IMR-90 (cell line): ENCODE results near the gene CEP85. TPM values are rescaled to one million over a fixed set of nuclear protein-coding genes. Genes with fewer than 3 reads are reported as not detected.

Experiments
- ATAC-seq: fragments of 200-7000 bp; cut with Tn5 transposase; 2 replicates; pipeline ENCODE4 v1.9.1; 2020; ENCODE audit warnings: low read depth, mild to moderate bottlenecking, moderate library complexity
- BruUV-seq: library from RNA; stranded (reverse); fragments of 400-500 nt; replicated peaks from 2 replicates; lab custom pipeline; 2021; lab: Mats Ljungman, UMichigan
- CTCF ChIA-PET: fragments of 300-600 bp; formaldehyde crosslinking; extraction: SDS; loops from one replicate; lab custom pipeline; 2021; ENCODE audit warnings: antibody characterized with exemption; lab: Yijun Ruan, JAX
- POLR2A ChIA-PET: fragments of 300-600 bp; sonication (Branson Sonifier 250); formaldehyde crosslinking; loops from one replicate; lab custom pipeline; 2022; ENCODE audit warnings: antibody characterized with exemption; ENCODE audit not compliant: unreplicated experiment; lab: Charles Lee
- DNase-seq: peaks from one replicate; pipeline ENCODE4 v3.0.0; 2013
- H2AFZ ChIP-seq: replicated peaks from 2 replicates; pipeline ENCODE3; 2013; ENCODE audit warnings: low read length, mild to moderate bottlenecking; ENCODE audit not compliant: poor library complexity
- H2AK5ac ChIP-seq: 2 replicates; pipeline ENCODE4 v1.6.1; 2013; ENCODE audit warnings: low read depth, low read length, inconsistent platforms
- H2AK9ac ChIP-seq: replicated peaks from 2 replicates; pipeline ENCODE3; 2013; ENCODE audit warnings: mild to moderate bottlenecking, low read depth, low read length, moderate library complexity; ENCODE audit not compliant: poor library complexity
- H2BK120ac ChIP-seq: 2 replicates; pipeline ENCODE4 v1.6.1; 2013; ENCODE audit warnings: low read depth, low read length, inconsistent platforms
- H2BK15ac ChIP-seq: 3 replicates; pipeline ENCODE4 v1.6.1; 2013; ENCODE audit warnings: low read depth, low read length, inconsistent platforms
- H2BK20ac ChIP-seq: 2 replicates; pipeline ENCODE4 v1.6.1; 2013; ENCODE audit warnings: low read depth, mild to moderate bottlenecking, inconsistent platforms, low read length, moderate library complexity
- H2BK5ac ChIP-seq: 2 replicates; pipeline ENCODE4 v1.6.1; 2013; ENCODE audit warnings: mild to moderate bottlenecking, low read depth, low read length, inconsistent platforms; ENCODE audit not compliant: poor library complexity, severe bottlenecking
- H3K14ac ChIP-seq: replicated peaks from 2 replicates; pipeline ENCODE4 v1.6.1; 2013; ENCODE audit warnings: low read depth, low read length, inconsistent platforms
- H3K18ac ChIP-seq: 2 replicates; pipeline ENCODE4 v1.6.1; 2013; ENCODE audit warnings: low read depth, low read length, control low read depth
- H3K23ac ChIP-seq: 2 replicates; pipeline ENCODE4 v1.6.1; 2013; ENCODE audit warnings: low read depth, low read length, inconsistent platforms
- H3K27ac ChIP-seq: 2 replicates; pipeline ENCODE4 v1.5.1; 2013; ENCODE audit warnings: mild to moderate bottlenecking, control low read depth, low read length; ENCODE audit not compliant: insufficient read depth
- H3K27me3 ChIP-seq: 2 replicates; pipeline ENCODE4 v1.6.1; 2013; ENCODE audit warnings: low read length; ENCODE audit not compliant: control insufficient read depth, insufficient read depth
- H3K36me3 ChIP-seq: 2 replicates; pipeline ENCODE4 v1.6.1; 2013; ENCODE audit warnings: low read length, mixed read lengths; ENCODE audit not compliant: control insufficient read depth, insufficient read depth
- H3K4ac ChIP-seq: 2 replicates; pipeline ENCODE4 v1.6.1; 2013; ENCODE audit warnings: low read depth, low read length, inconsistent platforms
- H3K4me1 ChIP-seq: 2 replicates; pipeline ENCODE4 v1.6.1; 2013; ENCODE audit warnings: low read length, mixed read lengths; ENCODE audit not compliant: control insufficient read depth, insufficient read depth
- H3K4me2 ChIP-seq: 2 replicates; pipeline ENCODE4 v1.6.1; 2013; ENCODE audit warnings: low read depth, mild to moderate bottlenecking, control low read depth, low read length, moderate library complexity
- H3K4me3 ChIP-seq: 2 replicates; pipeline ENCODE4 v1.5.1; 2013; ENCODE audit warnings: low read depth, mild to moderate bottlenecking, control low read depth, low read length, moderate library complexity; ENCODE audit not compliant: insufficient read depth
- H3K56ac ChIP-seq: 2 replicates; pipeline ENCODE4 v1.6.1; 2013; ENCODE audit warnings: low read length, inconsistent platforms; ENCODE audit not compliant: insufficient read depth; ENCODE audit errors: extremely low read depth
- H3K79me1 ChIP-seq, 2 experiments: 2 replicates each; pipeline ENCODE4 v1.6.1; 2013; ENCODE audit warnings: low read length in 2 of 2, inconsistent platforms in 1 of 2, low read depth in 1 of 2
- H3K9ac ChIP-seq: 2 replicates; pipeline ENCODE4 v1.6.1; 2013; ENCODE audit warnings: low read depth, low read length, control low read depth
- H3K9me1 ChIP-seq: 2 replicates; pipeline ENCODE4 v1.6.1; 2013; ENCODE audit warnings: low read length, inconsistent platforms; ENCODE audit not compliant: insufficient read depth
- H3K9me3 ChIP-seq: 2 replicates; pipeline ENCODE4 v1.6.1; 2013; ENCODE audit warnings: low read length; ENCODE audit not compliant: control insufficient read depth, insufficient read depth
- H4K20me1 ChIP-seq: 2 replicates; pipeline ENCODE4 v1.6.1; 2013; ENCODE audit warnings: low read length, inconsistent platforms; ENCODE audit not compliant: insufficient read depth
- H4K5ac ChIP-seq: 2 replicates; pipeline ENCODE4 v1.6.1; 2013; ENCODE audit warnings: mild to moderate bottlenecking, low read depth, low read length, control low read depth
- H4K8ac ChIP-seq, 2 experiments: 2 replicates each; pipeline ENCODE4 v1.6.1; 2013; ENCODE audit warnings: low read depth in 2 of 2, low read length in 2 of 2, control low read depth in 1 of 2, inconsistent platforms in 1 of 2
- H4K91ac ChIP-seq: 2 replicates; pipeline ENCODE4 v1.6.1; 2013; ENCODE audit warnings: low read depth, low read length, inconsistent platforms; ENCODE audit not compliant: insufficient read depth
- BHLHE40 ChIP-seq: fragments of 150-350 bp; IDR thresholded peaks from 2 replicates; pipeline ENCODE4 v1.6.1; 2016; ENCODE audit warnings: mild to moderate bottlenecking, low read depth, low read length
- MAZ ChIP-seq: IDR thresholded peaks from 2 replicates; pipeline ENCODE4 v1.6.1; 2012; ENCODE audit warnings: low read depth, mild to moderate bottlenecking, low read length, improper control_type of control experiment, moderate library complexity, borderline replicate concordance
- MXI1 ChIP-seq: IDR thresholded peaks from 2 replicates; pipeline ENCODE4 v1.6.1; 2012; ENCODE audit warnings: low read depth, mild to moderate bottlenecking, low read length, moderate library complexity, borderline replicate concordance
- NFE2L2 ChIP-seq: fragments of 150-350 bp; IDR thresholded peaks from 2 replicates; pipeline ENCODE4 v1.6.1; 2016; ENCODE audit warnings: low read depth, mild to moderate bottlenecking, low read length
- RAD21 ChIP-seq: IDR thresholded peaks from 2 replicates; pipeline ENCODE4 v1.6.1; 2012; ENCODE audit warnings: low read length, improper control_type of control experiment
- RCOR1 ChIP-seq: IDR thresholded peaks from 2 replicates; pipeline ENCODE4 v1.6.1; 2012; ENCODE audit warnings: mild to moderate bottlenecking, low read length, improper control_type of control experiment; ENCODE audit not compliant: insufficient replicate concordance
- WGBS, 2 experiments: methylation state at CpG; one replicate each; pipeline versions ENCODE4 v1.1.5 to v1.1.7; 2013; ENCODE audit warnings: missing lambda C conversion rate in 2 of 2; ENCODE audit not compliant: insufficient read length in 1 of 2; ENCODE audit errors: extremely low coverage in 2 of 2; 5-methylcytosine and 5-hydroxymethylcytosine counted together
- dilution Hi-C: fragments of 300-500 bp; cut with HindIII; formaldehyde crosslinking; loops from one replicate; pipeline ENCODE4 v1.14.3; 2018; ENCODE audit warnings: low sequenced_read_pairs; ENCODE audit not compliant: unreplicated experiment
- in situ Hi-C: fragments of 300-500 bp; cut with MboI; formaldehyde crosslinking; loops from 3 replicates; pipeline ENCODE4 v1.14.3; 2019; ENCODE audit warnings: low sequenced_read_pairs, inconsistent platforms, mixed read lengths
- intact Hi-C: fragments of 100-400 bp; cut with micrococcal nuclease; formaldehyde crosslinking; loops from 2 replicates; pipeline ENCODE4 v1.10.0; 2022
- polyA plus RNA-seq, 3 experiments: library from polyadenylated mRNA; depleted of rRNA; stranded (reverse); fragments of >200 nt; gene quantifications; 2 replicates each; pipeline ENCODE4 v1.2.3, GENCODE V29; 2012; ENCODE audit warnings: low replicate concordance in 1 of 3
- total RNA-seq: library from RNA; depleted of rRNA; stranded (reverse); fragments of >200 nt; gene quantifications from 2 replicates; pipeline ENCODE4 v1.2.3, GENCODE V29; 2012
- TF ChIP-seq, protein P1 (sequence below): fragments of 150-350 bp; IDR thresholded peaks from 2 replicates; pipeline ENCODE4 v1.6.1; 2016; ENCODE audit warnings: low read depth, mild to moderate bottlenecking, low read length, moderate library complexity, borderline replicate concordance

The CEP85 gene
- total and polyA plus RNA-seq, 2 of the 4 experiments (the other 2 are of a cell fraction) = 11.5 to 11.8 TPM

DNA sequence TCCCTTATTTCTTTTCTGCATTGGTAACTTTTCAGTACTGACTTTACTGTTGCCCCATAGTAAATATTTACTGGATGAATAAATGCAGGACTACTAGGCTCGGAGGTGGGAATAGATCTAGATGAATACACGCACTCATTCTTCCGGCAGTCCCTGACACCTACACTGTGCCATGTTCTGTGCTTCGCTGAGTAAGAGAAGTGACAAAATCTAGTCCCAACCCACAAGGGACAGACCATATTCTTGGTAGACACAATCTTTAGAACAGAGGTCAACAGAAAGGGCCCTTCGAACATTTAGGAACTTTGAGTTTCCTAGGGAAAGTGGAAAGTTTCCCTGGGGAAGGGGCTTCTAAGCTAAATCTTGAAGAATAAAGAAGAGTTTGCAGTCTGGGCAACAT, 80.5 kb downstream of the CEP85 start:
- no peak overlapping the region for H3K4me3 ChIP-seq
- H3K36me3 ChIP-seq = no peaks in the 10 kb centered on the region
- no peak overlapping the region for H2BK5ac ChIP-seq
- H3K56ac ChIP-seq = no peak overlapping the region
- H3K27me3 ChIP-seq = peaks cover 4% of the 10 kb centered on the region; the same call in 1 of the 2 replicates
- H4K91ac ChIP-seq = no peak overlapping the region
- DNase-seq (no peak), ATAC-seq (no peak)
- H3K9me1 ChIP-seq = no peaks in the 10 kb centered on the region
- no peak overlapping the region for H2AK5ac ChIP-seq
- H2BK120ac ChIP-seq = no peak overlapping the region
- no peak overlapping the region for H3K4ac ChIP-seq
- BruUV-seq = no TSS peak
- no peak overlapping the region for H2AK9ac ChIP-seq
- no peak overlapping the region for H2AFZ ChIP-seq
- H2BK15ac ChIP-seq = no peak overlapping the region
- H3K4me2 ChIP-seq = no peak overlapping the region
- ChIA-PET CTCF (interaction anchor here (0.8 to 1.4 kb wide), 2 partner anchors 39 to 145 kb away, joined by 5 read pairs; partner anchors contain the start of gene ZNF593), POLR2A (no interaction called here)
- H3K4me1 ChIP-seq = peaks cover 2% of the 10 kb centered on the region; the same call in 1 of the 2 replicates
- H4K5ac ChIP-seq = no peak overlapping the region
- no peak overlapping the region for H3K14ac ChIP-seq
- no peaks in the 10 kb centered on the region for H3K9me3 ChIP-seq
- H4K20me1 ChIP-seq = no peaks in the 10 kb centered on the region
- H3K9ac ChIP-seq = no peak overlapping the region
- no peak overlapping the region for H3K23ac ChIP-seq
- no peak overlapping the region for H2BK20ac ChIP-seq
- no peak overlapping the region for H4K8ac ChIP-seq
- no peak overlapping the region for H3K27ac ChIP-seq
- H3K18ac ChIP-seq = no peak overlapping the region
- 80% methylated on average over 1 of the region's 5 CpGs; no CpG with 5 or more reads in 1 of the 2 experiments for WGBS, 2 experiments
- dilution Hi-C loops (no loop called here), in situ Hi-C loops (no loop called here), intact Hi-C loops (no loop called here)
- no peak for TF ChIP-seq NFE2L2
- no peak for TF ChIP-seq RAD21
- no peak for TF ChIP-seq MAZ
- TF ChIP-seq MXI1 = no peak
- TF ChIP-seq, protein P1, sequence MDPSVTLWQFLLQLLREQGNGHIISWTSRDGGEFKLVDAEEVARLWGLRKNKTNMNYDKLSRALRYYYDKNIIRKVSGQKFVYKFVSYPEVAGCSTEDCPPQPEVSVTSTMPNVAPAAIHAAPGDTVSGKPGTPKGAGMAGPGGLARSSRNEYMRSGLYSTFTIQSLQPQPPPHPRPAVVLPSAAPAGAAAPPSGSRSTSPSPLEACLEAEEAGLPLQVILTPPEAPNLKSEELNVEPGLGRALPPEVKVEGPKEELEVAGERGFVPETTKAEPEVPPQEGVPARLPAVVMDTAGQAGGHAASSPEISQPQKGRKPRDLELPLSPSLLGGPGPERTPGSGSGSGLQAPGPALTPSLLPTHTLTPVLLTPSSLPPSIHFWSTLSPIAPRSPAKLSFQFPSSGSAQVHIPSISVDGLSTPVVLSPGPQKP = no peak
- TF ChIP-seq RCOR1 = no peak
- TF ChIP-seq BHLHE40 = no peak
- no peaks in the 10 kb centered on the region for H3K79me1 ChIP-seq
